Retinal pigment epithelial cell (primary cell): ENCODE data around the gene ENAM.

Source experiments
- DNase-seq: peaks from one replicate; pipeline ENCODE4 v3.0.0-alpha.2; 2010; ENCODE audit warnings: low read depth
- H3K4me3 ChIP-seq: 2 replicates; pipeline ENCODE4 v1.5.1; 2011; ENCODE audit warnings: mild to moderate bottlenecking, low read length, control low read depth, moderate library complexity
- TF ChIP-seq, protein P1 (sequence below): conservative IDR thresholded peaks from 2 replicates; pipeline ENCODE4 v1.5.1; 2011; ENCODE audit warnings: low read depth, low read length, control low read depth, inconsistent platforms

ENAM gene

DNA sequence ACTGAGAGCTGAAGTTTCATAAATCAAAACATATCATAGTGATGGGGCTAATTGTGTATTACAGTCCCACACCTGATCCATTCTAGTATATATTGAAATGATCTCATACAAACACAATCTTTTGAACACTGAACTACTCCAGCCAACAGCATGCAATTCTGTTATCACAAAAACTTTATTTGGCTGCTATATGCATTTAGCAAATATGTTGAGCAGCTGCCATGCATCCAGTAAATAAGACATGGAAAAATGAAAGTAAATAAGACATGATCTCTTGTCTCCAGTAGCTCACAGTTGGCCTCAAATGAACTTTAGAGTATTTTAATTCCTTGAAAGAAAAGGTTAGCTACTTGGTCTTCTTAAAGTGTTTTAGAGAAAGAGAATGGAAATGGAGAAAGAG lies 34.3 kb upstream of the ENAM start:
- TF ChIP-seq, protein P1, sequence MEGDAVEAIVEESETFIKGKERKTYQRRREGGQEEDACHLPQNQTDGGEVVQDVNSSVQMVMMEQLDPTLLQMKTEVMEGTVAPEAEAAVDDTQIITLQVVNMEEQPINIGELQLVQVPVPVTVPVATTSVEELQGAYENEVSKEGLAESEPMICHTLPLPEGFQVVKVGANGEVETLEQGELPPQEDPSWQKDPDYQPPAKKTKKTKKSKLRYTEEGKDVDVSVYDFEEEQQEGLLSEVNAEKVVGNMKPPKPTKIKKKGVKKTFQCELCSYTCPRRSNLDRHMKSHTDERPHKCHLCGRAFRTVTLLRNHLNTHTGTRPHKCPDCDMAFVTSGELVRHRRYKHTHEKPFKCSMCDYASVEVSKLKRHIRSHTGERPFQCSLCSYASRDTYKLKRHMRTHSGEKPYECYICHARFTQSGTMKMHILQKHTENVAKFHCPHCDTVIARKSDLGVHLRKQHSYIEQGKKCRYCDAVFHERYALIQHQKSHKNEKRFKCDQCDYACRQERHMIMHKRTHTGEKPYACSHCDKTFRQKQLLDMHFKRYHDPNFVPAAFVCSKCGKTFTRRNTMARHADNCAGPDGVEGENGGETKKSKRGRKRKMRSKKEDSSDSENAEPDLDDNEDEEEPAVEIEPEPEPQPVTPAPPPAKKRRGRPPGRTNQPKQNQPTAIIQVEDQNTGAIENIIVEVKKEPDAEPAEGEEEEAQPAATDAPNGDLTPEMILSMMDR: no peak
- H3K4me3 ChIP-seq: no peak overlapping the region
- DNase-seq: no peak

DNA sequence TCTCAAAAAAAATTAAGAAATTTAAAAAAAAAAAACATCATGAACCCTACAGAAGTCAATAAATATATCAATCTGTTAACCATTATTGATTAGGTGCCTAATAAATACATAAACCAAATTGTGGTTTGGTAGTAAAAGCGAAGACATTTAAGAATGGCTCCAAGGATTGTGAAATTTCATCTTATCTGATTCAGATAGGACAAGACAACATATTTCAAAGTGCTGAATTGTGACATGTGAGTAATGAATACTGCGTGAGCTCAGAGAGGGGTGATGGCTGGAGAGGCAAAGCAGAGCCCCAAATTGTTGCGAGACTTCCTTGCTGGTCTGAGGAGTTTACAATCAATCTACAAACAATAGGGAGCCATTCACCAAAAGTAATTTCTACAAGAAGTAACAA lies 28.2 kb upstream of the ENAM start:
- DNase-seq: no peak
- TF ChIP-seq, protein P1: no peak
- no peak overlapping the region for H3K4me3 ChIP-seq

DNA sequence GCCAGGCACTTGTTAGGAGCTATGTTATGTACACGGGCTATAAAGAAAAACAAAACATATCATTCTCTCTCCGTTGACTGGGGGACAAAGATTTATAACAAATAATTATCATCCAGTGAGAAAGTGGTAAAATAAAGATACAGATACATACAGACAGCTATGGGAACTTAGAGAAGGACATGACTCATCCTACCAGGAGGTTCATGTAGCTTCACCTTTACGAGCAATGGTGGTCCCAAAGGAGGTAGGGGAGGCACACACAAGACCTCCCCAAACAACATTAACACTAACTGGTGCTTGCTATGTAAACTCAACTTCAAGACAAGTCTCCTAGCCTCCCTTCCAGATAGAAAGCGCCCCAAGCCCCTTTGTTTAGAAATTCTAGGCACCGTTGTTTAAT lies 27.6 kb upstream of the ENAM start:
- no peak for DNase-seq
- TF ChIP-seq, protein P1: no peak
- no peak overlapping the region for H3K4me3 ChIP-seq

DNA sequence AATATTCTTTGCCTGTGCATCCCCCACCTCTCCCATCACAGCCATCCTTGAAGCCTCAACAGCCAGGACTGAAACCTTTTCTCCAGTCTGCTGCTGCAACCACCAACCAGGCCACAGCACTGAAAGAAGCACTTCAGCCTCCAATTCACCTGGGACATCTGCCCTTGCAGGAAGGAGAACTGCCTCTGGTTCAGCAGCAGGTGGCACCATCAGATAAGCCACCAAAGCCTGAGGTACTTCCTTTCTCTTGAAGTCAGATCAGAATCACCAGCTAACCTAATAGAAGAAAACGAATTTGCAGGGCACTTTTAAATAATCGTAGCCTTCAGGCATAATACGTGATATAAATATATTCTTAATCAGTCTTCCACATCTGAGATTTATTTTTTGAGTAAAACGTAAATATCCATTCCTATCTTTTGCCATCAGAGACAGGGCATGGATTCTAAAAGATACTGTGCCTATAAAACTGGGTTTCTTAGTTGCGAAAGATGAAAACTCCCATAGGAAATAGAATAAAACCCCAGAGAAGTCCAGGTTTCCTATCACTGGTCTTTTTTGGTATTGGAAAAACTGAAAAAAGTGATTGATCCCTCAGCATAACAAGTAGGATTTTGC lies 27.0 kb upstream of the ENAM start:
- TF ChIP-seq, protein P1: peak; percentile 88

DNA sequence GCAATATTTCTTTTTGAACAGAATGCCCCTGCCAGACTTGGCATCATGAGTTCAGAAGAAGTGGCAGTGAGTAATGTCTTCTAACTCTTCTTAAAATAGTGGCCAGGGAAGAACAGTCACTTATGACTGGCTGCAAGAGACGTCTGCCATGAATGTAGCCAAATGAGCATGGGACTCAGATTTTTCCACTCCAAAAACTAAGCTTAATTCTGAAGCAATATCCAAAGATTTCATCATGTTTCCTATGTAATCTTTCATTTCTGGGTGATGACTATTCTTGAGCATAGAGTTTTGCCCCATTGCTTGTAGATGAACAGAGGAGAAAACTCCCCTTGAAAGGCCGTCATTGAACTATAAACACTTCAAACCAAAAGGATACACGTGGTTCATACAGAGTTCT lies 24.7 kb upstream of the ENAM start:
- TF ChIP-seq, protein P1: no peak
- no peak overlapping the region for H3K4me3 ChIP-seq
- DNase-seq: no peak

More for the DNA sequence above, 27.0 kb upstream of the ENAM start:
- no peak overlapping the region for H3K4me3 ChIP-seq
- no peak for DNase-seq

DNA sequence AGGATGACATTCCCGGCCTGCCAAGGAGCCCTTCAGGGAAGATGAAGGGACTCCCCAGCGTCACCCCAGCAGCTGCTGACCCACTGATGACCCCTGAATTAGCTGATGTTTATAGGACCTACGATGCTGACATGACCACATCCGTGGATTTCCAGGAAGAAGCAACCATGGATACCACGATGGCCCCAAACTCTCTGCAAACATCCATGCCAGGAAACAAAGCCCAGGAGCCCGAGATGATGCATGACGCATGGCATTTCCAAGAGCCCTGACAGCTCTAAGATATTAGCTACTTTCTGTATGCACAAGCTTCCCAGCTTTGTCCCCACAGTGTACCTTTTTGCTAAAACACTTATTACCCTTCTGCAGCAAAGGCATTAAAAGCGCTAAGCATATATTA lies 22.1 kb upstream of the ENAM start:
- DNase-seq: no peak
- TF ChIP-seq, protein P1: no peak
- no peak overlapping the region for H3K4me3 ChIP-seq

DNA sequence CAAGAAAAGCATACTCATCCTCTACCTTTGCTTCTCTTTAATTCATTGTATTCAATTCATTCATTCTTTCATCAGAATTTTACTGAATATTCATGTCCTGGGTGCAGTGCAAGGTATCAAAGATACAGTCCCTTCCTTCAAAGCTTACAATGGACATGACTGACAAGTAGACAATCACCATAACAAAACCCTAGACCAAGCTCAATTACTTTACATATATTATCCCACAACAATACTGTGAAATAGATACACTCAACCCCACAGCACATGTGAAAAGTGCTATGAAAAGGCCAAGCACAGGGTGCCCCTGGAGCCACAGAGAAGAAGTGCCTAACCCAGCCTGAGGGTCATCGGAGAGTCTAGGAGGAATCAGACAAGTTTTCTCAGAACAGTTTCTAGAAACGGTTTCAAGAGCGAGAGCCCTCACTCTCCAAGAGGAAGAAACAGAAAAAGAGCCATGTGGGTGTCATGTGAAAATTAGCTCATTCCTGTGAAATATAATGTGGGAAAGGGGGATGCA lies 21.1 kb upstream of the ENAM start:
- DNase-seq: no peak
- no peak overlapping the region for H3K4me3 ChIP-seq
- TF ChIP-seq, protein P1: no peak
